ENCODE measurements around the gene SEC14L5.

GRCh38 chr16:5005916-5006315, 47.8 kb downstream of the SEC14L5 start:
- TF ChIP-seq POLR2A (IDR thresholded peaks at IDR 0.05; ENCODE audit: low read length) (no peak), GATA1 (IDR thresholded peaks at IDR 0.05; ENCODE audit: low read depth, low read length) (no peak)
